OCI-LY7 (cell line): ENCODE results near the gene LDAH.

Experiments used
- CTCF ChIP-seq: fragments of 200-600 bp; sonication (generic); conservative IDR thresholded peaks from 2 replicates; pipeline ENCODE4 v1.5.1; 2014; ENCODE audit warnings: mild to moderate bottlenecking, antibody characterized with exemption, low read length, moderate library complexity, mixed read lengths
- EZH2phosphoT487 ChIP-seq: fragments of 200-600 bp; sonication (generic); IDR thresholded peaks from 2 replicates; pipeline ENCODE4 v1.6.1; 2018; ENCODE audit warnings: low read depth, borderline replicate concordance, mild to moderate bottlenecking, mixed run types, antibody characterized with exemption, low read length, moderate library complexity, mixed read lengths

- peak; percentile 88 for TF ChIP-seq CTCF
- no peak for TF ChIP-seq EZH2phosphoT487
Measured at GRCh38 chr2:20781656-20782265, 41.1 kb downstream of the LDAH start.
